ENCODE data around the gene LAMA2.
A peak's percentile ranks its signal among the peaks of the same experiment; 100 is the strongest.

LAMA2 gene

GRCh38 chr6:129393654-129394053 is 510.7 kb downstream of the LAMA2 start:
- ATAC-seq: no peak
- no peak for DNase-seq
- no peaks in the 10 kb centered on the region for H3K36me3 Mint-ChIP-seq (ENCODE audit: low read depth)
- no peak overlapping the region for H3K4me3 Mint-ChIP-seq
- peaks cover 21% of the 10 kb centered on the region for H3K27me3 Mint-ChIP-seq
- peaks cover 5% of the 10 kb centered on the region for H3K4me1 Mint-ChIP-seq
- H3K9me3 Mint-ChIP-seq: no peaks in the 10 kb centered on the region
- no peak overlapping the region for H3K27ac Mint-ChIP-seq

GRCh38 chr6:129398764-129399163 is 515.8 kb downstream of the LAMA2 start:
- H3K4me3 Mint-ChIP-seq: no peak overlapping the region
- ATAC-seq: no peak
- no peak overlapping the region for H3K27ac Mint-ChIP-seq
- H3K36me3 Mint-ChIP-seq (ENCODE audit: low read depth): no peaks in the 10 kb centered on the region
- no peaks in the 10 kb centered on the region for H3K9me3 Mint-ChIP-seq
- peaks cover 16% of the 10 kb centered on the region for H3K27me3 Mint-ChIP-seq
- H3K4me1 Mint-ChIP-seq: peaks cover 3% of the 10 kb centered on the region
- no peak for DNase-seq

- H3K4me1 Mint-ChIP-seq: peaks cover 2% of the 10 kb centered on the region
- H3K36me3 Mint-ChIP-seq (ENCODE audit: low read depth): no peaks in the 10 kb centered on the region
- no peaks in the 10 kb centered on the region for H3K9me3 Mint-ChIP-seq
- DNase-seq (no peak), ATAC-seq (no peak)
- peaks cover 11% of the 10 kb centered on the region for H3K27me3 Mint-ChIP-seq
- no peak overlapping the region for H3K4me3 Mint-ChIP-seq
- no peak overlapping the region for H3K27ac Mint-ChIP-seq
Observed at GRCh38 chr6:129402244-129402643, 519.3 kb downstream of the LAMA2 start.

GRCh38 chr6:129411092-129411491 is 528.2 kb downstream of the LAMA2 start:
- H3K4me1 Mint-ChIP-seq: no peaks in the 10 kb centered on the region
- no peaks in the 10 kb centered on the region for H3K36me3 Mint-ChIP-seq (ENCODE audit: low read depth)
- H3K4me3 Mint-ChIP-seq: no peak overlapping the region
- no peak overlapping the region for H3K27ac Mint-ChIP-seq
- H3K27me3 Mint-ChIP-seq: no peaks in the 10 kb centered on the region
- DNase-seq: no peak
- no peaks in the 10 kb centered on the region for H3K9me3 Mint-ChIP-seq
- no peak for ATAC-seq

- H3K36me3 Mint-ChIP-seq (ENCODE audit: low read depth): no peaks in the 10 kb centered on the region
- no peak for DNase-seq
- no peak overlapping the region for H3K27ac Mint-ChIP-seq
- no peaks in the 10 kb centered on the region for H3K9me3 Mint-ChIP-seq
- H3K27me3 Mint-ChIP-seq: no peaks in the 10 kb centered on the region
- peak; percentile 24 for ATAC-seq
- no peaks in the 10 kb centered on the region for H3K4me1 Mint-ChIP-seq
- no peak overlapping the region for H3K4me3 Mint-ChIP-seq
Observed at GRCh38 chr6:129416337-129416990, 533.5 kb downstream of the LAMA2 start.

GRCh38 chr6:129417416-129418086 is 534.6 kb downstream of the LAMA2 start:
- H3K27me3 Mint-ChIP-seq: no peaks in the 10 kb centered on the region
- H3K4me1 Mint-ChIP-seq: no peaks in the 10 kb centered on the region
- no peak overlapping the region for H3K27ac Mint-ChIP-seq
- H3K9me3 Mint-ChIP-seq: no peaks in the 10 kb centered on the region
- DNase-seq (no peak), ATAC-seq (peak; percentile 24)
- H3K4me3 Mint-ChIP-seq: no peak overlapping the region
- H3K36me3 Mint-ChIP-seq (ENCODE audit: low read depth): no peaks in the 10 kb centered on the region

GRCh38 chr6:129419324-129419723 is 536.4 kb downstream of the LAMA2 start:
- no peak overlapping the region for H3K27ac Mint-ChIP-seq
- H3K36me3 Mint-ChIP-seq (ENCODE audit: low read depth): no peaks in the 10 kb centered on the region
- H3K4me1 Mint-ChIP-seq: no peaks in the 10 kb centered on the region
- no peaks in the 10 kb centered on the region for H3K9me3 Mint-ChIP-seq
- H3K27me3 Mint-ChIP-seq: no peaks in the 10 kb centered on the region
- DNase-seq: no peak
- no peak overlapping the region for H3K4me3 Mint-ChIP-seq
- ATAC-seq: no peak

- Mint-ChIP-seq H3K36me3 (ENCODE audit: low read depth) (no peaks in the 10 kb centered on the region), H3K27me3 (peaks cover 2% of the 10 kb centered on the region), H3K4me3 (no peak overlapping the region), H3K9me3 (no peaks in the 10 kb centered on the region), H3K27ac (no peak overlapping the region), H3K4me1 (no peaks in the 10 kb centered on the region)
- ATAC-seq (no peak), DNase-seq (no peak)
Observed at GRCh38 chr6:129426343-129426742, 543.4 kb downstream of the LAMA2 start.

- H3K9me3 Mint-ChIP-seq: no peaks in the 10 kb centered on the region
- no peak overlapping the region for H3K4me3 Mint-ChIP-seq
- H3K36me3 Mint-ChIP-seq (ENCODE audit: low read depth): no peaks in the 10 kb centered on the region
- DNase-seq (no peak), ATAC-seq (no peak)
- H3K4me1 Mint-ChIP-seq: peaks cover 3% of the 10 kb centered on the region
- no peak overlapping the region for H3K27ac Mint-ChIP-seq
- peaks cover 7% of the 10 kb centered on the region for H3K27me3 Mint-ChIP-seq
Observed at GRCh38 chr6:129429956-129430355, 547.0 kb downstream of the LAMA2 start.

GRCh38 chr6:129432738-129433137 is 549.8 kb downstream of the LAMA2 start:
- DNase-seq (no peak), ATAC-seq (peak; percentile 52)
- Mint-ChIP-seq H3K4me1 (peaks cover 3% of the 10 kb centered on the region), H3K27me3 (peaks cover 7% of the 10 kb centered on the region), H3K27ac (no peak overlapping the region), H3K36me3 (ENCODE audit: low read depth) (no peaks in the 10 kb centered on the region), H3K4me3 (no peak overlapping the region), H3K9me3 (no peaks in the 10 kb centered on the region)

GRCh38 chr6:129434091-129434490 is 551.2 kb downstream of the LAMA2 start:
- no peaks in the 10 kb centered on the region for H3K36me3 Mint-ChIP-seq (ENCODE audit: low read depth)
- no peak for ATAC-seq
- H3K4me3 Mint-ChIP-seq: no peak overlapping the region
- no peak for DNase-seq
- H3K27me3 Mint-ChIP-seq: peaks cover 7% of the 10 kb centered on the region
- H3K27ac Mint-ChIP-seq: no peak overlapping the region
- peaks cover 3% of the 10 kb centered on the region for H3K4me1 Mint-ChIP-seq
- H3K9me3 Mint-ChIP-seq: no peaks in the 10 kb centered on the region

GRCh38 chr6:129440691-129441090 is 557.8 kb downstream of the LAMA2 start:
- DNase-seq (no peak), ATAC-seq (no peak)
- H3K4me3 Mint-ChIP-seq: no peak overlapping the region
- H3K27ac Mint-ChIP-seq: no peak overlapping the region
- peaks cover 1% of the 10 kb centered on the region for H3K36me3 Mint-ChIP-seq (ENCODE audit: low read depth)
- peaks cover 27% of the 10 kb centered on the region for H3K4me1 Mint-ChIP-seq
- H3K9me3 Mint-ChIP-seq: no peaks in the 10 kb centered on the region
- H3K27me3 Mint-ChIP-seq: no peaks in the 10 kb centered on the region

- Mint-ChIP-seq H3K4me3 (peak overlapping the region; percentile 16), H3K27ac (peak overlapping the region; percentile 59), H3K27me3 (no peaks in the 10 kb centered on the region), H3K4me1 (peaks cover 66% of the 10 kb centered on the region), H3K9me3 (no peaks in the 10 kb centered on the region), H3K36me3 (ENCODE audit: low read depth) (peaks cover 1% of the 10 kb centered on the region)
- DNase-seq (no peak), ATAC-seq (peak; percentile 79)
Observed at GRCh38 chr6:129444683-129445082, 561.7 kb downstream of the LAMA2 start.

GRCh38 chr6:129446272-129447197 is 563.6 kb downstream of the LAMA2 start:
- H3K4me1 Mint-ChIP-seq: peaks cover 76% of the 10 kb centered on the region
- H3K27ac Mint-ChIP-seq: peak overlapping the region; percentile 81
- peaks cover 1% of the 10 kb centered on the region for H3K36me3 Mint-ChIP-seq (ENCODE audit: low read depth)
- no peak overlapping the region for H3K4me3 Mint-ChIP-seq
- no peak for DNase-seq
- no peak for ATAC-seq
- H3K9me3 Mint-ChIP-seq: peaks cover 6% of the 10 kb centered on the region
- no peaks in the 10 kb centered on the region for H3K27me3 Mint-ChIP-seq

- DNase-seq (no peak), ATAC-seq (no peak)
- no peaks in the 10 kb centered on the region for H3K27me3 Mint-ChIP-seq
- H3K9me3 Mint-ChIP-seq: peaks cover 6% of the 10 kb centered on the region
- H3K4me1 Mint-ChIP-seq: peaks cover 82% of the 10 kb centered on the region
- no peak overlapping the region for H3K4me3 Mint-ChIP-seq
- peak overlapping the region; percentile 81 for H3K27ac Mint-ChIP-seq
- peaks cover 1% of the 10 kb centered on the region for H3K36me3 Mint-ChIP-seq (ENCODE audit: low read depth)
Observed at GRCh38 chr6:129447198-129447565, 564.2 kb downstream of the LAMA2 start.

Measured in activated naive CD8-positive, alpha-beta T cell treated with anti-CD3 and anti-CD28 coated beads, Interleukin-2, amount 50 U/mL, for 24 hours (primary cell).